Suprapubic skin (tissue), 4 donors: ENCODE data around the gene MXD4.

Source experiments
- CTCF ChIP-seq, 2 donors: fragments of 200-600 bp in 1 of 2; fragments of 450-650 bp in 1 of 2; sonication (generic) in 1 of 2; IDR thresholded peaks; one replicate each; pipeline ENCODE4 v1.5.1; 2016 to 2019; ENCODE audit warnings: antibody characterized with exemption in 2 of 2, mild to moderate bottlenecking in 1 of 2, moderate library complexity in 1 of 2
- EP300 ChIP-seq: sonication (generic); formaldehyde crosslinking; IDR thresholded peaks from one replicate; pipeline ENCODE4 v1.6.1; 2017; ENCODE audit warnings: antibody characterized with exemption
- POLR2A ChIP-seq, 2 donors: fragments of 450-650 bp; IDR thresholded peaks; one replicate each; pipeline ENCODE4 v1.6.1; 2017; ENCODE audit warnings: antibody characterized with exemption in 2 of 2, mild to moderate bottlenecking in 2 of 2, moderate library complexity in 2 of 2
- POLR2AphosphoS5 ChIP-seq, 3 donors: sonication (generic); formaldehyde crosslinking; IDR thresholded peaks; one replicate each; pipeline ENCODE4 v1.6.1; 2017; ENCODE audit warnings: antibody characterized with exemption in 3 of 3

- TF ChIP-seq POLR2AphosphoS5 (IDR thresholded peaks at IDR 0.05) (no peak), EP300 (no peak), CTCF (IDR thresholded peaks at IDR 0.05) (no peak), POLR2A (IDR thresholded peaks at IDR 0.05) (no peak)
These were observed 11.3 kb upstream of the MXD4 start for GRCh38 chr4:2273221-2273620.
